HPDE6-E6E7 (cell line): ENCODE results near the gene TRIM54.

Experiments used
- DNase-seq: peaks from one replicate; pipeline ENCODE4 v3.0.0; 2011; ENCODE audit warnings: missing footprints; ENCODE audit errors: extremely low spot score

TRIM54 gene

GRCh38 chr2:27281855-27282559, at the start of gene TRIM54:
Gene TRIM54, plus strand, starts transcription at chr2:27282429. Its CDS starts 303 bp downstream, at chr2:27282732.
- no peak for DNase-seq

GRCh38 chr2:27233341-27233740, 48.9 kb upstream of the TRIM54 start:
- DNase-seq, result no peak

DNA sequence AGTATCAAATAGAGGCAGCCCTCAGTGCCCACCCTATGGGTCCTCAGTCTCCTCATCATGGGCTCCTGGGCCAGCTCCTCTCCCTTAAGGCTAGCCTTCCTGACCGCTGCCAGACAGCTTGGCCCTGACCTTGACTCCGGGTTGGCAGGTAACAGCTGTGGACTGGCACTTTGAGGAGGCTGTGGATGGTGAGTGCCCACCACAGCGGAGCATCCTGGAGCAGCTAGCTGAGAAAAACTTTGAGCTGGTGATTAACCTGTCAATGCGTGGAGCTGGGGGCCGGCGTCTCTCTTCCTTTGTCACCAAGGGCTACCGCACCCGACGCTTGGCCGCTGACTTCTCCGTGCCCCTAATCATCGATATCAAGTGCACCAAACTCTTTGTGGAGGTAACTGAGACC, 46.1 kb upstream of the TRIM54 start:
- no peak for DNase-seq

DNA sequence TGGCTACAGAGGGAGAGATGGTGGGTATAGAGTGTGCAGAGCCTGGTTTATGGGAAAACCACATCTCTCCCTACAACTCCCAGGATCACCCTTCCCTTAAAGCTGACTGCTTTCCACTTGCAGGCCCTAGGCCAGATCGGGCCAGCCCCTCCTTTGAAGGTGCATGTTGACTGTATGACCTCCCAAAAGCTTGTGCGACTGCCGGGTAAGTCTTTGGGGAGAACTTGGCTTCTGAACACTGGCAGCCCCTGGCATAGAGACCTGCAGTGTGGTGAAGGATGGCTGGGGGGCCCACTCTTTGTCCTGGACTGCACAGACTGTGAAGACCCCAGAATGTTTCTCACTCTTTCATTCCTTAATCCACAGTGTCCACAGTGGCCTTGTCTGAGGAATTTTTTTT, 45.6 kb upstream of the TRIM54 start:
- DNase-seq, result no peak

DNA sequence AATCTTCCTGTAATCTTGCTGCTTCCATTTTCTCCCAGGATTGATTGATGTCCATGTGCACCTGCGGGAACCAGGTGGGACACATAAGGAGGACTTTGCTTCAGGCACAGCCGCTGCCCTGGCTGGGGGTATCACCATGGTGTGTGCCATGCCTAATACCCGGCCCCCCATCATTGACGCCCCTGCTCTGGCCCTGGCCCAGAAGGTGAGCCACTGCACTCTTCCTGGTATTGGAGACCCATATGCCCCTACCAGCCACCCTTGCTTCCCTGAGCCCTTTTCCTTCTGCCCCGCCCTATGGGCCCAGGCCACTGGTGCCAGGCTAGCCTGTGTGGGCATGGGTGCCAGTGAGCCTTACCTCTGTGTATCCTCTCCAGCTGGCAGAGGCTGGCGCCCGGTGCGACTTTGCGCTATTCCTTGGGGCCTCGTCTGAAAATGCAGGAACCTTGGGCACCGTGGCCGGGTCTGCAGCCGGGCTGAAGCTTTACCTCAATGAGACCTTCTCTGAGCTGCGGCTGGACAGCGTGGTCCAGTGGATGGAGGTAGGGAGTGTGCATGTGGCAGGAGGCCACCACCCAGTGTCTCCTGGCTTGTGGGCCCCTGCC, 44.8 kb upstream of the TRIM54 start:
- no peak for DNase-seq

DNA sequence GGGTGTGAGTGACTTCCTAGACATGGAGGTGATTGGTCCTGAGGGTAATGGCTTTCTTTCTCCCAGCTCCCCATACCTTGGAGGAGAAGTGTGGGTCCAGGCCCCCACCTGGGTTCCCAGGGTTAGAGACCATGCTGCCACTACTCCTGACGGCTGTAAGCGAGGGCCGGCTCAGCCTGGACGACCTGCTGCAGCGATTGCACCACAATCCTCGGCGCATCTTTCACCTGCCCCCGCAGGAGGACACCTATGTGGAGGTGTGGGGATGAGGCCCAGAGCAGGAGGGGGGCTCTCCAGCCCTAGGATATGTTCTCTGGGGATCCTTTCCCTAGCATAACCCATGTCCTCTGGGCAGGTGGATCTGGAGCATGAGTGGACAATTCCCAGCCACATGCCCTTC, 43.3 kb upstream of the TRIM54 start:
- DNase-seq, result no peak

GRCh38 chr2:27240406-27240805, 41.8 kb upstream of the TRIM54 start:
- DNase-seq, result no peak

GRCh38 chr2:27241761-27242613, 40.2 kb upstream of the TRIM54 start:
- no peak for DNase-seq

GRCh38 chr2:27242614-27242951, 39.6 kb upstream of the TRIM54 start:
- DNase-seq, result no peak

DNA sequence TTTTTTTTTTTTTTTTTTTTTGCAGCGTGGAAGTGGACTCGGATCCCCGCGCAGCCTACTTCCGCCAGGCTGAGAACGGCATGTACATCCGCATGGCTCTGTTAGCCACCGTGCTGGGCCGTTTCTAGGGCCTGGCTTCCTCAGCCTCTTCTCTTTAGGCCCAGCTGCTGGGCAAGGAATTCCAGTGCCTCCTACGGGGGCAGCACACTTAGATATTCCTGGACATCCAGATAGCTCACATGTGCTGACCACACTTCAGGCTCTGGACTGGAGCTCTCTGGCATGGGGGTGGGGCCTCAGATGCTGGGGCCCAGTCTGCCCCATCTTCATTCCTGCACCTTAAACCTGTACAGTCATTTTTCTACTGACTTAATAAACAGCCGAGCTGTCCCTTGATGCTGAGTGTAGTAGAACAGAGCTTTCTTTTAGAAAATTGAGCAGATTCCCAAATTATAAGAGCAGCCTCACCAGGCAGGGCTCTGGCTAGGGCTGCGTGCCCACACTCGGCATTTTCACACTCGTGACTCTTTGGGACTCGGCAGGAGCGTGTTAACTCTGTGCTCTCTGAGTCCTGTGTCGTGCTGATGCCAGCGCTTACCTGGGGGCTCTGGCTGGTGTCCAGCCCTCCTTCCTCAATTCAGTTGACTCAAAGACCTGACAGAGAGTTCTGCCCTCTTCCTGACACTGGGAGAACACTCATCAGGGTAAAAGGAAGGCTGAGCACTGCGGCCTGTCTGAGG, 38.7 kb upstream of the TRIM54 start:
- DNase-seq, result no peak

DNA sequence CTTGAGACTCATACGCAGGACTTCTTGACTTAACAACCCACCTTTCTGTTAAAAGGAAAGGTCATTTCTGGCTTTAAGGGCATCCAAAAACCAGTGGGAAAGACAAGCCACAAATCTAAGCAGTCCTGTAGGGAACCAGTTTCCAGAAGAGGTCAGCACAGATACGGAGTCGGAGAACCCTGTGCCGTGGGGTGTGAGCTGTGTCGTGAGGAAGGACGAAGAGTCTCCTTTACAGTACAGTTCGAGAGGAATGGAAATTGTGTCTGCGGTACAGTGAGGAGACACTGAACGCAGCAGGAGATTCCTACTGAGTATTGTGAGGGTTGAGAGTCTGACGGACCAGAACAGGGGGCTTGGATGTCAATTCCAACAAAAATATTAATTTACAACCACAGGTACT, 37.1 kb upstream of the TRIM54 start:
- DNase-seq, result no peak

- no peak for DNase-seq
Observed at GRCh38 chr2:27245626-27246025, 36.6 kb upstream of the TRIM54 start.

DNA sequence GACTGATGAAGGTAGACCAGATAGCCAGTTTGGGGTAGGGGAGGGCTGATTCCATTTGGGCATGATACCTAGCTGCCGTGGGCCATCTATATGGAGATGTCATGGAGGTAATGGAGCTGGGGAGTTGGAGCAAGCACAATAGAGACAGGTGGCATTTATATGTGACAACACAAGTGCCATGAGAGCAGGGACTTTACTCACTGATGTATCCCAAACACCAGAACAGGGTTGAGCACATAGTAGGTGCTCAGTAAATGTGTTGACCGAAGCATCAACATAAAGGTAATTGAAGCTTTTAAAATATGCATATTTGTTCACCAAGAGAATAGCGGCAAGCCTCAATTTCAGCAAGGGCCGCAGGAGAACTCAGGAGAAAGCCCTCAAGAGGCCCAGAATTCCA, 34.3 kb upstream of the TRIM54 start:
- no peak for DNase-seq

DNA sequence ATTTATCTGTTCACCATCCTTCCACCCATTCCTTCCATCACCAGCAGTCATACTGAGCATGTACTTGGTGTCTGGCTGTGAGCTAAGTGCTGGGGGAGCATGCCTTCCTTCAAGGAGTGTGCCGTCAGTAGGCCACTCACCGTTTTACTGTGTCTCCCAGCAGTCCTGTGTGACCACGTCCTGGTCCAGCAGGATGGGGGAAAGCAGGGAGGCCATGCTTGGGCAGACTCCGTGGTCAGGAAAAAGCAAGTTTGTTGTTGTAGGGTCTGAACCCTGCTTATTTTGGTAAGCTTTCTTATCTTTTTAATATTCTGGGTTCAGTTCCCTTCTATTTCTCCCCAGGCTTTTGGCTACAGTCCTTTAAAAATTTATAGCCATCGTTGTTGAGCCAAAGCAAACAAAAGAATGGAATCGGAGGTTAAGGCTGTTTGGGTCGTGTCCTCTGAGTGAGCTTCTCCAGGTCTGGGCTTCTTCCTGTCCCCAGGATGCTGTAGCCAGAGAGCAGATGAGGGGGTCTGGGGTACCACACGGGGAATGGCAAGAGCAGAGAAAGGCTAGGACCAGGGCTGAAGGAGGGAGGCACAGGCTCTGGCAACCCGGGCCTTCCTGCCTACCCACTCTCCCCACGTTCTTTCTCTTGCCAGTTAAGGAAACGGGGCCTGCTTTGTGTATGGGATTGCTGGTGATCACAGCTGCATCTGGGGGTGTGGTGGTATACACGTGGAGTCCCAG, 32.9 kb upstream of the TRIM54 start:
- no peak for DNase-seq

- peak; percentile 28 for DNase-seq
Observed at GRCh38 chr2:27249891-27250651, 32.2 kb upstream of the TRIM54 start.

GRCh38 chr2:27250652-27251379, 31.4 kb upstream of the TRIM54 start:
- no peak for DNase-seq

DNA sequence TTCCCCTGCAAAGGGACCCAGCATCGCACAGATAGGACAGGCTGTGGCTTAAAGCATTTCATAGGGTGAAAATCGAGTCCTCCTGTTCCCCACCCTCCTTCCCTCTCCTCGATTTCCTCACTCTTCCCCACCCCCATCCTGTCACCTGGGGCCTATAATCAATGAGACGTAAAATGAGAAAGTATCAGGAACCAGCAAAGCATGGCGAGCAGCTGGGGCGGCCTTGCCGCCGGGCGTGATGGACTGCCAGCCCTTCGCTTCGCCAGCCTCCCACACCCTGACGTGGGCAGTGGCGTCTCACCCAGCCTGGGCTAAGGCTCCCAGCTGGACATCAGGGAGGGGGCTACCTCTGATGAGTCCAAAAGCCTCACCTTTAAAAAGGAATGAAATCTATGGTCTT, 30.5 kb upstream of the TRIM54 start:
- no peak for DNase-seq

DNA sequence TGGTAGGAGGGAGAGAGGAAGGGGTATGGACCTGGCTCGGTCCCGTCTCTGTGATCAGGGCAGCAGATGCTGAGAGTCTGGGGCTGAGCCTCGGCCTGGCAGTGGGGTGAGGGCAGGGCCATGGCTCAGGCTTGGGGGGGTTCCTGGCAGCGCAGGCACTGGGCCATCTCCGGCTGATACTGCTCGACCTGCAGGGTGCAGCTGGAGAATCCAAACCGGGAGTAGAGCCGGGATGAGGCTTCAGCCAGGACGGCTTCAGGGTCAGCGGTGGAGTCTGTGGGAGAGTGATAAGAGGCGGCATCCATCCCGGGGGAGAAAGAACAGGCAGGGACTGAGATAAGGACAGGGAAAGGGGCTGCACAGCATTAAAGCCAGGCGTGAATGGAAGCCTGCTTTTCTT, 27.0 kb upstream of the TRIM54 start:
- DNase-seq, result no peak

DNA sequence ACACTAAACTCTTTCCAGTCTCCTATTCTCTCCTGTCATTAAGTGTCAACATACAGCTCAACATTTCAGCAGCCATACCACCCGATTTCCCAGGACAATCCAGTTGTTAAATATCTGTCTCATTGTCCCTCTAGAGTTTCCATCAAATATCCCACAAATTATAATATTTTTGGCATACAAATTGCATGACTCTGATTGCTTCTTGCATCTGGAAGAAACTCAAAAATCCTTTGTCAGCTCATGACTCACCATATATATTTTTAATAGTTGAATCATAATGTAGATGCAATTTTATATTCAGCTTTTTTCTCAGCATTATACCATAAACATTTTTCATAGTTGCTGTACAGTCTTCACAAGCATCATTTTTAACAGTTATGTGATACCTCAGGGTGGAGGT, 26.6 kb upstream of the TRIM54 start:
- no peak for DNase-seq

DNA sequence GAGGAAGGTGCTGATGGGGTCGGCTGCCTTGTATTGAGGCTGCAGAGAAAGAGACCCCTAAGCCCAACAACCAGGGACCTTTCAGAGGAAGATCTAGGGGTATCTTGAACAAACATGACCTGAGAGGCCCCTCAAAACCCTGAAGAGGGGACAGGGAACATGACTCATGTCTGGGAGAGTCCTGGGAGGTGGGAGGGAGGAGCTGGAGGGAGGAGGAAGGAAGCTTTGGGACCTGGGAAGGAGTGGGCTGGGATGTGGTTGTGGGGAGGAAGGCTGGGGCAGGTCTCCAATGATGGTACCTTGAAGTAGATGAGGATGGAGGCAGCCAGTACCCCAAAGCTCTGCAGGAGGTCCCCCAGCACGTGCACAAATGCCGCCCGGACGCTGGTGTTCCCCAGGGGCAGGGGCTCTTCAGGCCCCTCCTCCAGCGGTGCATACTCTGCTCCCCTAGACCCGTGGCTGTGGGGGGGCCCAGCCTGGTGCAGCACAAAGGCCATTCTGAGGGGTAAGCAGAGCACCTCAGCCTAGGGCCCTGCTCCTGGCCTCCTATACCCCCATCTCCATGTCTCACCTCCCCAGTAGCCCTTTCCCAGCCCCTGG, 25.3 kb upstream of the TRIM54 start:
- no peak for DNase-seq
